Measurements from ENCODE around the gene PTPRN2.

Gene PTPRN2

GRCh38 chr7:157875230-157876179, 712.1 kb downstream of the PTPRN2 start:
- no peak for TF ChIP-seq CTCF (IDR thresholded peaks at IDR 0.05; ENCODE audit: low read depth, low read length, missing control alignments)
- DNase-seq (ENCODE audit: low read depth): no peak
- H3K4me3 ChIP-seq (ENCODE audit: low read depth, low read length): no peak overlapping the region

DNA sequence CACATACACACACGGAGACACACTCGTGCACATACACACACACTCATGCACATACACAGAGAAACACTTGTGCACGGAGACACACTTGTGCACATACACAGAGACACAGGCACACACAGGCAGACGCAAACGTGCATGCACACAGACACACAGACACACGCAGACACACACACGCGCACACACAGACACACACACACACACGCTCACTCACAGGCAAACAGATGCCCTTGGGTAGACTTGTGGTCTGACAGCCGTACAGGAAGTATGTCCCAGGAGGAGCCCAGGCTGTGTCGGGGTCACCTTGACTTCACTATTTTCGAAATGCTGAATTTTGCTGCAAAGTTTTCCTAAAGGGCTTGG, 712.8 kb downstream of the PTPRN2 start:
- TF ChIP-seq CTCF (IDR thresholded peaks at IDR 0.05; ENCODE audit: low read depth, low read length, missing control alignments): no peak
- DNase-seq (ENCODE audit: low read depth): no peak
- H3K4me3 ChIP-seq (ENCODE audit: low read depth, low read length): no peak overlapping the region

- no peak for DNase-seq (ENCODE audit: low read depth)
- no peak overlapping the region for H3K4me3 ChIP-seq (ENCODE audit: low read depth, low read length)
- TF ChIP-seq CTCF (IDR thresholded peaks at IDR 0.05; ENCODE audit: low read depth, low read length, missing control alignments): no peak
These were observed 713.3 kb downstream of the PTPRN2 start for GRCh38 chr7:157874208-157874816.

- DNase-seq (ENCODE audit: low read depth): no peak
- TF ChIP-seq CTCF (IDR thresholded peaks at IDR 0.05; ENCODE audit: low read depth, low read length, missing control alignments): no peak
- no peak overlapping the region for H3K4me3 ChIP-seq (ENCODE audit: low read depth, low read length)
These were observed 714.0 kb downstream of the PTPRN2 start for GRCh38 chr7:157873664-157874063.

DNA sequence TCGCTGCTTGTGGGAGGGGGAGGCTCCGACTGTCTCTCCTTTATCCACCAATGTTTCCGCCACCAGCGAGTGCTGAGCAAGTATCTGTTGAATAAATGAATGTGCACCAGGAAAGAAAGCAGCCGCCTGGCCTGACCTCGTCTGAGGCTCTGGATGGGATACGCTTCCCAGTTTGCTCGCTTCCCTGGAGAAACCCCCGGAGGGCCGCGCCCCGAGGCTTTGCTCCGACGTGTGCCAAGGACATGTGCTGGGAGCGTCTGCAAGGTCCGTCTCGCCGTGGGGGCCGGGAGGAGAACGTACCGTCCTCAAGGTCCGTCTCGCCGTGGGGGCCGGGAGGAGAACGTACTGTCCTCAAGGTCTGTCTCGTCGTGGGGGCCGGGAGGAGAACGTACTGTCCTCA, 714.4 kb downstream of the PTPRN2 start:
- DNase-seq (ENCODE audit: low read depth): no peak
- TF ChIP-seq CTCF (IDR thresholded peaks at IDR 0.05; ENCODE audit: low read depth, low read length, missing control alignments): no peak
- no peak overlapping the region for H3K4me3 ChIP-seq (ENCODE audit: low read depth, low read length)

DNA sequence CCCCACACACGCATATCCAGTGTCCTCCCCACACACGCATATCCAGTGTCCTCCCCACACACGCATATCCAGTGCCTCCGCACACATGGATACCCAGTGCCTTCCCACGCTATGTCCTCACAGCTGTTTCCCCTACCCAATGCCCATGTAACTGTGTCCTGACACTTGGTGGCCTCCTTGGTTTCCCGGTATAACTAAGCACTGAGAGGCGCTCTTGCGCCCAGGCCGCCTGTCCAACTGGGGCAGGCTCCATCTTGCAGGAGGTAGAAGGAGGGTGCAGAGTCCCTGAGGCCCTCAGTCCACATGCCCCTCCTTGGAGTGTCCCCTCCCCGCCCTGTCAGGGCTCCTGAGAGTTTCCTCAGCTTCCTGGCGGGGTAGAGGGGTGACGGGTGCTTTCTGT, 715.2 kb downstream of the PTPRN2 start:
- H3K4me3 ChIP-seq (ENCODE audit: low read depth, low read length): no peak overlapping the region
- no peak for DNase-seq (ENCODE audit: low read depth)
- TF ChIP-seq CTCF (IDR thresholded peaks at IDR 0.05; ENCODE audit: low read depth, low read length, missing control alignments): no peak
